HG02970 (cell line): ENCODE data around the gene RAB11FIP3.

Experiments
- ATAC-seq: cut with Tn5 transposase; IDR thresholded peaks from one replicate; pipeline ENCODE4 v1.9.1; 2021; ENCODE audit warnings: mild to moderate bottlenecking, moderate library complexity, moderate number of reproducible peaks; ENCODE audit not compliant: unreplicated experiment, low FRiP score

Gene RAB11FIP3

DNA sequence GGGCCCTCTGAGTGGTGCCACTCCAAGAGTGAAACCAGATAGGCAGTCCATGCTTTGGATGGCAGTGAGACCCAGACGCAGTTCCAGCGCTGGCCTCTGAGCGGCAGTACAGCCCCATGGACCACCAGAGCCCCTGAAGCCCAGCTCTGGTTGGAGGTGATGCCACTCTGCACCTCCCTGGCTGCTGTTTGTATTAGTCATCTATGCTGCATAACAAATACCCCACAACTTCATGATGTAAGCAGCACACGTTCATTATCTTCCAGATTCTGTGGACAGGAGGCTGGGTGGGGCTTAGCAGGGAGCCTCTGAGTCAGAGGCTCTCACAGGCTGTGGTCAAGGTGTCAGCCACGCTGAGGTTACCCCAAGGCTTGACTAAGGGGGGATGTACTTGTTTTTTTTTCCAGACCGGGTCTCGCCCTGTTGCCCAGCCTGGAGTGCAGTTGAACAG is 33.5 kb upstream of the RAB11FIP3 start:
- ATAC-seq = no peak

DNA sequence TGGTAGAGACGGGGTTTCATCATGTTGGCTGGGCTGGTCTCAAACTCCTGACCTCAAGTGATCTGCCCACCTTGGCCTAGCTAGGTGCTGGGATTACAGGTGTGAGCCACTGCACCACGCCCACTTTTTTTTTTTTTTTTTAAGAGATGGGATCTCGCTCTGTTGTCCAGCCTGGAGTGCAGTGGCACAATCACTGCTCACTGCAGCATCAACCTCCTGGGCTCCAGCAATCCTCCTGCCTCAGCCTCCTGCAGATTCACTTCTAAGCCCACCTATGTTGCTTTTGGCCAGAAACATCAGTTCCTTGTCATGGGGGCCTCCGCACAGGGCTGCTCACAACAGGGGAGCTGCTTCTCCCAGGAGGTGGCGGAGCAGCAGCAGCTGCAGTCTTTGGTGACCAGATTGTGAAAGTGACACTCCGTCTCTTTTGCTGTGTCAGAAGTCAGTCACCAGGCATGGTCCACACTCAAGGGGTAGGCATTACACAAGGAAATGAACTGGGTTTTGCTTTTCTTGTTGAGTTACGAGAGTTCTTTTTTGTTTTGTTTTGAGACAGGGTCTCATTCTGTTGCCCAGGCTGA is 32.9 kb upstream of the RAB11FIP3 start:
- no peak for ATAC-seq

DNA sequence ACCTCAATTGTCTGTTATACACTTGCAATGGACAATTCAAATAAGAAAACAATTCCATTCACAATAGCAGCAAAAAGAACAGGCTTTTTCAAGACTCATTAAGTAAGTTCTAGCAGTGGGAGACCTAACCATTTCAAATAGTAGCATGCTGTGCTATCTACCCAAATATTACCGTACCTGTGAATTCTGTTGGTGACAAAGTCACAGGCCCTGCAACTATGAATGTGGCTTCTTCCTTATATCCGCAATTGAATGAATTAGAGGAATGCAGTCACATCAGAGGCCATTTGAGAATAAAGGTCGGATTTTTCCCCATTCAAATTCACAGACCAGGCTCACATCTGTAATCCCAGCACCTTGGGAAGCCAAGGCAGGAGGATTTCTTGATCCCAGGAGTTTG is 29.2 kb upstream of the RAB11FIP3 start:
- no peak for ATAC-seq

DNA sequence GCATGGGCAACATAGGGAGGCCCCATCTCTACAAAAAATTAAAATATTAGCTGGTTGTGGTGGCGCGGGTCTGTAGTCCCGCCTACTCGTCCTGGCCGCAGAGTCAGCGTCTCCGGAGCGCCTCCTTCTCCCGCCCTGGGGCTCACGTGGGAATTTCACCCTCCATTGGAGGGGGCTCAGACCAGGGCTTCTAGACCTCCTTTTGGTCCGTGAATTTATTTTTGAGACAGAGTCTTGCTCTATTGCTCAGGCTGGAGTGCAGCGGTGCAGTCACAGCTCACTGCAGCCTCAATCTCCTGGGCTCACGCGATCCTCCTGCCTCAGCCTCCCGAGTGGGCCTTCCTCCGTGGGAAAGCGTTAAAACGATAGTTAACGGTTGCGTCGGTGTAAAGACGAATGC is 28.8 kb upstream of the RAB11FIP3 start:
- ATAC-seq = no peak

DNA sequence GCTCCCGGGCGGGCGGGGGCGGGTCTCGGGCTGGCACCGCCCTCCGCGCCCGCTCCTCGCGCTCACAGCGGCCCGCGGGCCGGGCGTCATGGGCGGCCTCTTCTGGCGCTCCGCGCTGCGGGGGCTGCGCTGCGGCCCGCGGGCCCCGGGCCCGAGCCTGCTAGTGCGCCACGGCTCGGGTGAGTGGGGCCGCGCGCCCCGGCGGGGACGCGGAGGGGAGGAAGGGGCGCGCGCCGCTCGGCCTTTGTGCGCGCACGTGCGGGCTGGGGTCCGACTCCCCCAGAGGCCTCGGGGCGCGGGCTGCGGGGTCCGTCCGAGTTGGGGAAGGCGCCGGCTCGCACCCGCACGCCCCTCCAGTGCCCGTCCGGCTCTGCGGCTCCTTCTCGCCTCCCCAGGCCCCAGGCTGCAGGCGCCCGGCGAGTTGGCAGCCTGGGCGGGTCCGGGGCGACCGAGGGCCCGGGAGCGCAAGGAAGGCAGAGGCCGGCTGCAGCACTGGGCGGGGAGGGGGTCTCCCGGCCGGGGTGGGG is 28.3 kb upstream of the RAB11FIP3 start, which contains the start of gene NME4:
Gene NME4 (plus strand): TSS at position 65 of the 527 bp plus-strand sequence. CDS start 24 bp downstream, at position 89.
- ATAC-seq = no peak

DNA sequence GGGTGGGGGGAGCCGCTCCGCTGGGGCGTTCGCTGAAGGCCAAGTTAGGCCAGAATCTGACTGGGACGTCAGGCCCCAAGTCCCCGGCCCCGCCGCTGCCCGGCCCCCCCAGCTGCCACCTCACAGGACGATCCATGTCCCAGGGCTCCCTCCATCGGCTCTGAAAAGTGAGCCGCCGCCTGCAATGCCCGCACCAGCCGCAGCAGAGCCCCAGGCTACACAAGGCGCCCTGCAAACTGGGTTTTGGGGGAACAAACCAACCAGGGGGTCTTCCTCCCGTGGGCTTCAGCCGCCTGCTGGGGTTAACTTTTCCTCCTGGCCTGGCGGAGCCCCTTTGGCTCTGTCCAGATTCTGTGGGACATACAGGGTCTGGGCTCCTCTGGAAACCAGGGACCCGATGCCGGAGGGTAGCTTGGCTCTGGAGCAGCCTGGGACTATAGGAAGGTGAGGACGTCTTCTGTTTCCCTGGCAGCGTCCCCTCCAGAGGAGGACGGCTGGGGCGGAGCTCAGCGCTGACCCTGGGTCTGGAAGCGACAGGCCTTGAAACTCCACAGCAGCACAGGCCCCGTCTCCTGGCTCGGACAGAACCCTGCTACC is 27.6 kb upstream of the RAB11FIP3 start:
- ATAC-seq = no peak

DNA sequence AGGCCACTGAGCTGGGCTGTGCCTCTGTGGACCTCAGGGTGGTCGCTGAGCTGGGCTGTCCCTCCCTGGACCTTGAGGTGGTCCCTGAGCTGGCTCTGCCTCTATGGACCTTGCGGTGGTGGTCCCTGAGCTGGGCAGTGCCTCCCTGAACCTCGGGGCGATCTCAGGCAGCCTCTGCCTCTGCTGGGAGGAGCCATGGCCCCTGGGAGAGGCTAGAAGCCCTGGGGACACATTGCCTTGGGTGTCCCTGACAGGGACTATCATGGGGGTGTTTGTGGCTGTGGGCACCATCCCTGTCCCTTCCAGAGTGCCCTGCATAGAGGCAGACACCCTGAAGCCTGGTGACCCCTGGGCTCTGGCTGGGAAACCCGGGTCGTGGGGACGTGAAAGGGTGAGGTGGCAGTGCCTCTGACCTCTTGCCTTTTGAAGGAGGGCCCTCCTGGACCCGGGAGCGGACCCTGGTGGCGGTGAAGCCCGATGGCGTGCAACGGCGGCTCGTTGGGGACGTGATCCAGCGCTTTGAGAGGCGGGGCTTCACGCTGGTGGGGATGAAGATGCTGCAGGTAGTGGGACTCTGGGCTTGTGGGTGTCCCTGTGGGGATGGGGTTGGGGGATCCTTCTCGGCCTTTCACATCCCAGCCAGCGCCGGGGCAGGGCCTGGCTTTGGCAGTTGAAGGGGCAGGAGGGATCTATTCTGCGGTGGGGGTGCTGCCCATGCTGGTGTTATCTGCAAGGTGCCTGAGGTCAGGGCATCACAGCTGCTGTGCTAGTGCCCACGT is 26.7 kb upstream of the RAB11FIP3 start:
- no peak for ATAC-seq

DNA sequence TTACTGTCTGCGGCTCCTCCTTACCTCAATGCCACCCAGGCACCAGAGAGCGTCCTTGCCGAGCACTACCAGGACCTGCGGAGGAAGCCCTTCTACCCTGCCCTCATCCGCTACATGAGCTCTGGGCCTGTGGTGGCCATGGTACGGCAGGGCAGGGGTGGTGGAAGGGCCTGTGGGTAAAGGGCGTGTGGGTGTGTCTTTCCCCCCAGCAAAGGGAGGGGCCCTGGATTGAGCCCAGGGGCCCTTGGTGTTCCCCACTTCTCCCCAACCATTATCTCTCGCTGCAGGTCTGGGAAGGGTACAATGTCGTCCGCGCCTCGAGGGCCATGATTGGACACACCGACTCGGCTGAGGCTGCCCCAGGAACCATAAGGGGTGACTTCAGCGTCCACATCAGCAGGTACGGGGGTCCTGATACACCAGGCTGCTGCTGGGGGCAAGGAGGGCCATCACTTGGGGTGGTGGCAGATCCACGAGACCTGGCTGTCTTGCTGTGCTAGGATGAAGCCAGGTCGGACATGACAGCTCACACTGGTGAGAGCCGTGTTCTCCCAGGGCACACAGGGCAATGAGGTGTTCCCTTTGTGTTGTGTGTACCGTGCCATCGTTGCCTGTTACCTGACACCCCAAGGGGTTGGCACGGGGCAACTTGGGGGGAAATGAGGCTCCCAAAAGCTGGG is 26.0 kb upstream of the RAB11FIP3 start:
- ATAC-seq = no peak

DNA sequence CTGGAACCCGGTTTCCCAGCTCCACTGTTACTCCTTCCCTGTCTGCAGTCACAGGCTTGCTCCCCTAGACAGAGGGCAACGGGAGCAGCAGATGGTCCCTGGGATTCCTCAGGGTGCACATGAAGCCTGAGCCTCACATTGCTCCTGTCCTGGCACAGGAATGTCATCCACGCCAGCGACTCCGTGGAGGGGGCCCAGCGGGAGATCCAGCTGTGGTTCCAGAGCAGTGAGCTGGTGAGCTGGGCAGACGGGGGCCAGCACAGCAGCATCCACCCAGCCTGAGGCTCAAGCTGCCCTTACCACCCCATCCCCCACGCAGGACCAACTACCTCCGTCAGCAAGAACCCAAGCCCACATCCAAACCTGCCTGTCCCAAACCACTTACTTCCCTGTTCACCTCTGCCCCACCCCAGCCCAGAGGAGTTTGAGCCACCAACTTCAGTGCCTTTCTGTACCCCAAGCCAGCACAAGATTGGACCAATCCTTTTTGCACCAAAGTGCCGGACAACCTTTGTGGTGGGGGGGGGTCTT is 25.3 kb upstream of the RAB11FIP3 start:
- ATAC-seq = no peak

DNA sequence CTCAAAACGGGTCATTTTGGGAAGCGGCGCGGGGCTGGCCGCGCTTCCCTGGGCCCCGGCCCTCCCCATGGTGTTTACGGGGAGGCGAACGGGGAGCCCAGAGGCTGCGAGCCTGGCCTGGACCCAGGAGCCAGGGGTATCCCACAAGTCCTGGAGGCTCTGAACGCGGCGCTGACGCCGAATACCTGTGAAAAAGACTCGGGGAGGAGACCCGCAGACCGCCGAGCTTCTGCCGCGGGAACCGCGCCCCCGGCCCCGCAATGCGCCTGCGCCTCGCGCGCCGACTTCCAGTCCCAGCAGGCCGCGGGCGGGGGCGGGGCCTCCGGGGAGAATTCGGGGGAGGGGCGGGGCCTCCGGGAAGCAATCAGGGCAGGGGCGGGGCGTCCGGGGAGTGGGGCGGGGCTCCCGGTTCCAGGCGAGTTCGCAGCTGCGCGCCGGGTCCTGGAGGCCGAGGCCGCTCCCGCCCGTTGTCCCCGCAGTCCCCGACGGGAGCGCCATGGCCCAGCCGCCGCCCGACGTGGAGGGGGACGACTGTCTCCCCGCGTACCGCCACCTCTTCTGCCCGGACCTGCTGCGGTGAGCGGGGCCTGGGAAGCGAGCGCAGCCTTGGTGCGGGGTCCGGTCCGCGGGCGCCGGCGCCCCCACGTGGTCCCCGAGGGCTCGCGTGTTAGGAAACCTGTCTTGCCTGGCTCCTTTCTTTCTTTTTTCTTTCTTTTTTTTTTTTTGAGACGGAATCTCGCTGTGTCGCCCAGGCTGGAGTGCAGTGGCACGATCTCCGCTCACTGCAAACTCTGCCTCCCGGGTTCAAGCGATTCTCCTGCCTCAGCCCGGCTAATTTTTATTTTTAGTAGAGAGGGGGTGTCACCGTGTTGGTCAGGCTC is 23.7 kb upstream of the RAB11FIP3 start, which contains the start of gene DECR2:
Gene DECR2 (plus strand): TSS at position 418 of the 881 bp plus-strand sequence. CDS start 79 bp downstream, at position 497.
- peak; percentile 49 for ATAC-seq

DNA sequence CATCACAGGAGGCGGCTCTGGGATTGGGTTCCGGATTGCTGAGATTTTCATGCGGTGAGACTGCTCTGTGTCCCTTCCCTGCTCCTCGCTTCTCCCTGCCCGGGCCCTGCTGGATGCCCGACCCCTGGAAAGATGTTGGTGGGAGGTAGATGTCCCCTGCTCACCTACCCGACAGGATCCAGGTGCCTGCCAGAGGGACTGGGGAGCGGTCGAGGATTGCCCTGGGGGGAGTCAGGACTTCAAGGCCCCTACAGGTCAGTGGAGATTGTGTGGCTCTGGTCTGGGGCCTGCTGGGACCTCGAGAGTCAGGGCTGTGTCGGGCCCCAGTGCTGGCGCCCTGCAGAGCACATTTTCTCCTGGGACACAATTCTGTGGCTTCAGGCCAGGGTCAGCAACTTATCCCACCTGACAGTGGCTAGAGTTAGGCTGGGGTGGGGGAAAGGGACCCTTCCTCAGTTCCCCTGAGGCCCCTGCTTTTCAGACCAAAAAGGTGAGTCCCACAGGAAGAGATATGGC is 20.4 kb upstream of the RAB11FIP3 start:
- no peak for ATAC-seq

DNA sequence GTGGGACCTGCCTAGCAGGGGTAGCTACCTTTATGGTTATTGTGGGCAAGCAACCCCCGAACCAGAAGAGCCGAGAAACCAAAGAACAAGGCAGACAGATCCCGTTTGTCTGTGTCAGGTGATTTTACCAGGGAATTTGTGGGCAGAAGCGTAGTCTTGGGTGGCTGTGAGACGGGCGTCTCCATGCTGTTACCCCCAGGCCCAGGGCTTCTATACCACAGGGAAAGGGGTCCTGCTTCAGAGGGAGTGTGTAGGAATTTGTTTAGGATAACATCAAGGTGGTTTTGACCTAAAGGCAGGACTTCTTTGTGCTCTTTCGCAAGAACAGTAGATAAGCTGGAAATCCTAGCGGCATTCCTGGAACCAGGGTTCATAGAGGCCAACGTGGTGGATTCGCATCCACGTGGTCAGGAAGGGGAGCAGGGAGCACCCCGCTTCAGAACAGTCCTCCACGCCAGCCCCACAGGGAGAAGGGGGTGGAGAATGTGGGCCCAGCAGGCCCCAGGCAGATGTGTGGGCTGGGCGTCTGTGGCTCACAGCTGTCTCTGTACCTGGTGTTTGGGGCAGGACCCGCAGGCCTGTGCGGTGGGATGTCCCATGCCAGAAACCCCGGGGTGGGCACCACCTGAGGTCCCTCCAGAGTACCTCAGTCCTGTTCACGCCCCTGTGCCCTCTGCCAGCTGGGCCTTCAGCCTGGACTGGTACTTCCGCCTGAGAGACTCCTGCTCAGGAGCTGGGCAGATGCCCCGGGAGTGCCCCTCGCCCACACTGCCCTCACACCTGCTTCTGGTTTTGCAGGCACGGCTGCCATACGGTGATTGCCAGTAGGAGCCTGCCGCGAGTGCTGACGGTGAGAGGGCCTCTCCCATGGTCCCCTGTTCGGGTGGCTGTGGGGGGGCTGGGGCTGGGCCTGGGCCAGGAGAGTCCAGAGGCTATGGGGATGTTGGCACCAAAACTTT is 19.6 kb upstream of the RAB11FIP3 start:
- no peak for ATAC-seq

DNA sequence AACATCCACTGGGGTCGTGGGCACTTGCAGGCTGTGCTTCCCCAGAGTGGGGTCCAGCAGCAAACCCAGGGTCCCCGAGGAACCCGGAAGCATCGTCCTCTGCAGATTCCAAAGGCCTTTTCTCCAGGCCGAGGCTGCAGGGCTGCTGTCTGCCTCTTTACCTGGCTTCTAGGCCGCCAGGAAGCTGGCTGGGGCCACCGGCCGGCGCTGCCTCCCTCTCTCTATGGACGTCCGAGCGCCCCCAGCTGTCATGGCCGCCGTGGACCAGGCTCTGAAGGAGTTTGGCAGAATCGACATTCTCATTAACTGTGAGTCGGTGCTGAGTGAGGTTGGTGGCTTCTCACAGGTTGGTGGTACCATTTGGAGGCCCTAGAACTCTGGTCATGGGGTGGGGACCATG is 18.2 kb upstream of the RAB11FIP3 start:
- no peak for ATAC-seq

DNA sequence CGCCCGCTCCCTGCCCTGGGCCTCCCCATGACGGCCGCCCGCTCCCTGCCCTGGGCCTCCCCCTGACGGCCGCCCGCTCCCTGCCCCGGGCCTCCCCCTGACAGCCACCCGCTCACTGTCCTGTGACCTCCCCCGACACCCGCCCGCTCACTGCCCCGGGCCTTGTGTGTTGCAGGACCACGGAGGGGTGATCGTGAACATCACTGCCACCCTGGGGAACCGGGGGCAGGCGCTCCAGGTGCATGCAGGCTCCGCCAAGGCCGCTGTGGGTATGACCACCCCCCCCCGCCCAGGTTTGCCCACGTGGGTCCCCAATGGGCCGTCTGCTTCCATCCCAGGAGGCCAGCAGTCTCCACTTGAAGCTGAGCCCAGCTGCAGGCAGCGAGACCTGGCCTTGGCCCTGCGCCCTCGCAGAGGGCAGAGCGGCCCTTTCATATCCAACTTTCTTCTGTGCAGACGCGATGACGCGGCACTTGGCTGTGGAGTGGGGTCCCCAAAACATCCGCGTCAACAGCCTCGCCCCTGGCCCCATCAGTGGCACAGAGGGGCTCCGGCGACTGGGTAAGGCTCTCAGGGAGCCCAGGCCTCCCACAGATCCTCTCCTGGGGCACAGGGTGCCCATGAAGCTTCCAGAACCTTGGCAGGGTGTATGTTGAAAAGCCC is 14.8 kb upstream of the RAB11FIP3 start:
- ATAC-seq = no peak

DNA sequence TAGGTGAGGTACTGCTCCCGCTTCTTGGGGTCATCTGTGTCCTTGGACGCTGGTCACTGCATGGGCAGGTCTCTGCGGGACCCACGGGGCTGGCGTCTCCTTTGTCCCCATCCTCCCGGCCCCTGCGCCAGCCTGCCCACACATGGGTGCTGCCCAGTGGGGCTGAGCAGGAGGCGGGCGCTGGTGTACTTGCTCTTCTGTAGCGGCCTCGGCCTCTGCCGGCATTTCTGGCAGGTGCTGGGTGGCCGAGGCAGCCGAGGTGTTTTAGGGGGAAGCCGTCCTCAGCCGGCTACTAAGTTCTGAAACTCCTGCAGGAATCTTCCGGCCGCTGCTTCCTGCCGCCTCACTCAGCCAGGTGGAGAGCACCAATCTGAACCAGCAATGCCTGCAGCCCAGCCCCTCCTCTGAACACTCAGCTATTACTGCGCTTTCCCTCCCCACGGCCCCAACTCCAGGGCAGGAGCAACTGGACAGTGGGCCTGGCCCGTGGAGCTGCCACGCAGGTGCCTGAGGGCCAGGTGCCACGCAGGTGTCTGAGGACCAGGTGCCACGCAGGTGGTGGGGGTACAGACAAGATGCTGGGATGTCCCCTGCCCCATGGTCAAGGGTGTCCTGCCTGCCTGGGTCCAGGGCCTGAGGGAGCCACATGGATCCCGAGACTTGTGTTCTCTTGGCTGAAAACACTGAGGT is 13.7 kb upstream of the RAB11FIP3 start:
- no peak for ATAC-seq

DNA sequence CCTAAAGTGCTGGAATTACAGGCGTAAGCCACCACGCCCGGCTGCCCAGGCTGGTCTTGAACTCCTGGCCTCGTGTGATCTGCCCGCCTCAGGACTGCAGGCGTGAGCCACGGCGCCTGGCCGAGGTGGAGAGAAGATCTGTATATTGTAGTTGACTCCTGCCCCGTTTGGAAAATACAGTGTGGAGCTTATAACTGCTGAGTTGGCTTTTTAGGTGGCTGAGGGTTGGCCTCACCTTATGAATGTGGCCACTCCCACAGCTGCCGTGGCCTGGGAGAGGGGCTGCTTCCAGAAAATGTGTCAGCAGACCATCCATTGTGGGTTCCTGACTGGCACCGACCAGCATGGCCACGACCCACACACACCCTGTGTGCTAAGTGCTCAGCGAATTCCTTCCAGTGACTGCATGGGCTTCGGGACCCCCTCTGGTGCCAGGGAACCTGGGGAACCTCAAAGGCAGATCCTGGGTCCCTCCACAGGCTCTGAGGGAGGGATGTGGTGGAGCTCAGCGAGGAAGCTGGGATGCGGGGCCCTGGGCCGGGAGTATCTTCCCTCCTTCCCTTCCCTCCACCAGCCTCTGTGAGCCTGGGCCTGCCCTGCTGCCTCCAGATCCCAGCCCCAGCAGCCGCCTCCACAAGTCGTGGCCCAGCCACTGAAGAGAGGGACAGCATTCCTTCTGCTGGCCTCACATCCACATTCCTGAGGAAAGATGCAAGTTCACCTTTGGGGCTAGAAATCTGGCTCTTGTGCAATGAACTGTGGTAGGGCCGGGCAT is 10.9 kb upstream of the RAB11FIP3 start:
- no peak for ATAC-seq
